HS-27A (cell line): ENCODE data around the gene VPS35.

ENCODE experiments used
- DNase-seq: peaks from one replicate; pipeline ENCODE4 v3.0.0-alpha.2; 2012; ENCODE audit warnings: low read depth, missing footprints

VPS35 gene

GRCh38 chr16:46613352-46613751 lies 75.6 kb downstream of the VPS35 start:
- no peak for DNase-seq

GRCh38 chr16:46612121-46612520 lies 76.9 kb downstream of the VPS35 start:
- no peak for DNase-seq

- no peak for DNase-seq
Observed at GRCh38 chr16:46607529-46607928, 81.4 kb downstream of the VPS35 start.

- DNase-seq = no peak
Observed at GRCh38 chr16:46606231-46606630, 82.7 kb downstream of the VPS35 start.
